Keratinocyte (primary cell): ENCODE results near the gene CXorf58. TPM values are rescaled to one million over a fixed set of nuclear protein-coding genes. Genes with fewer than 3 reads are reported as not detected.

Experiments
- DNase-seq: peaks from one replicate; pipeline ENCODE4 v3.0.0-alpha.2; 2011; ENCODE audit warnings: low read depth, missing footprints, low spot score
- FAIRE-seq: peaks from 2 replicates; lab custom pipeline; 2011; peaks lifted over from hg19 to GRCh38; lab: Jason Lieb, UNC
- H2AFZ ChIP-seq: 2 replicates; pipeline ENCODE4 v1.6.0; 2012; ENCODE audit warnings: low read length, control low read depth, inconsistent platforms; ENCODE audit not compliant: control insufficient read depth
- H3K27ac ChIP-seq: 2 replicates; pipeline ENCODE4 v1.5.1; 2011; ENCODE audit warnings: low read length; ENCODE audit not compliant: control insufficient read depth, insufficient read depth
- H3K27me3 ChIP-seq: 3 replicates; pipeline ENCODE4 v1.6.0; 2011; ENCODE audit warnings: low read length; ENCODE audit not compliant: control insufficient read depth, insufficient read depth; ENCODE audit errors: extremely low read depth
- H3K36me3 ChIP-seq, 2 experiments: 2 replicates in 1 of 2; 3 replicates in 1 of 2; pipeline ENCODE4 v1.5.1; 2011; ENCODE audit warnings: low read length in 2 of 2, mild to moderate bottlenecking in 1 of 2; ENCODE audit not compliant: control insufficient read depth in 2 of 2, insufficient read depth in 2 of 2; ENCODE audit errors: extremely low read depth in 1 of 2
- H3K4me1 ChIP-seq: 3 replicates; pipeline ENCODE4 v1.5.1; 2011; ENCODE audit warnings: low read length; ENCODE audit not compliant: control insufficient read depth, insufficient read depth; ENCODE audit errors: extremely low read depth
- H3K4me2 ChIP-seq: 3 replicates; pipeline ENCODE4 v1.6.0; 2011; ENCODE audit warnings: low read depth, low read length; ENCODE audit not compliant: control insufficient read depth, insufficient read depth; ENCODE audit errors: extremely low read depth
- H3K4me3 ChIP-seq, 3 experiments: fragments of 200-600 bp in 1 of 3; sonication (generic) in 1 of 3; 2 replicates in 2 of 3; 3 replicates in 1 of 3; pipeline ENCODE4 v1.5.1; 2011 to 2016; ENCODE audit warnings: low read length in 3 of 3, mild to moderate bottlenecking in 3 of 3, control low read depth in 2 of 3, inconsistent platforms in 1 of 3, low read depth in 1 of 3, mixed read lengths in 1 of 3, mixed run types in 1 of 3, moderate library complexity in 1 of 3; ENCODE audit not compliant: control insufficient read depth in 2 of 3, insufficient read depth in 2 of 3; ENCODE audit errors: extremely low read depth in 1 of 3
- H3K79me2 ChIP-seq: 2 replicates; pipeline ENCODE4 v1.6.0; 2012; ENCODE audit warnings: low read length; ENCODE audit not compliant: control insufficient read depth, insufficient read depth
- H3K9ac ChIP-seq: 3 replicates; pipeline ENCODE4 v1.6.0; 2011; ENCODE audit warnings: low read length; ENCODE audit not compliant: control insufficient read depth, insufficient read depth; ENCODE audit errors: extremely low read depth
- H3K9me1 ChIP-seq: 3 replicates; pipeline ENCODE4 v1.6.0; 2011; ENCODE audit warnings: low read length; ENCODE audit not compliant: control insufficient read depth, insufficient read depth; ENCODE audit errors: extremely low read depth
- H3K9me3 ChIP-seq: 2 replicates; pipeline ENCODE4 v1.5.1; 2012; ENCODE audit warnings: low read depth, low read length; ENCODE audit not compliant: control insufficient read depth
- H4K20me1 ChIP-seq: 3 replicates; pipeline ENCODE4 v1.6.0; 2011; ENCODE audit warnings: low read length; ENCODE audit not compliant: control insufficient read depth, insufficient read depth; ENCODE audit errors: extremely low read depth
- EZH2 ChIP-seq: IDR thresholded peaks from one replicate; pipeline ENCODE4 v1.6.1; 2012; ENCODE audit warnings: inconsistent platforms, mild to moderate bottlenecking, low read length, moderate library complexity
- dilution Hi-C: fragments of 300-500 bp; cut with MboI; formaldehyde crosslinking; loops from one replicate; pipeline ENCODE4 v1.7.0; 2020; ENCODE audit warnings: low sequenced_read_pairs; ENCODE audit not compliant: extremely low pct_ligation_motif_present
- polyA plus RNA-seq, 5 experiments: library from polyadenylated mRNA; depleted of rRNA in 3 of 5; stranded (reverse) in 3 of 5; stranded (forward) in 1 of 5; unstranded in 1 of 5; fragments of >200 nt; gene quantifications; 1 replicate in 1 of 5; 2 replicates in 3 of 5; 3 replicates in 1 of 5; pipeline versions ENCODE4 v1.2.1 to v1.2.3, GENCODE V29; 2011 to 2012; ENCODE audit warnings: missing spikeins in 2 of 5, low read depth in 1 of 5, low replicate concordance in 1 of 5
- TF ChIP-seq, protein P1 (sequence below), 3 experiments: IDR thresholded peaks in 1 of 3; conservative IDR thresholded peaks in 1 of 3; optimal IDR thresholded peaks in 1 of 3; 2 replicates in 2 of 3; 3 replicates in 1 of 3; pipeline versions ENCODE3 to v1.5.1; 2011; ENCODE audit warnings: low read length in 3 of 3, mild to moderate bottlenecking in 3 of 3, moderate library complexity in 2 of 3, control low read depth in 1 of 3, inconsistent platforms in 1 of 3; ENCODE audit not compliant: insufficient read depth in 2 of 3; ENCODE audit errors: extremely low read depth in 1 of 3

CXorf58 gene
- polyA plus RNA-seq, 1 donor (not counting 4 experiments of a cell fraction or from before 2014, with no cell fraction given): 0.12 TPM

DNA sequence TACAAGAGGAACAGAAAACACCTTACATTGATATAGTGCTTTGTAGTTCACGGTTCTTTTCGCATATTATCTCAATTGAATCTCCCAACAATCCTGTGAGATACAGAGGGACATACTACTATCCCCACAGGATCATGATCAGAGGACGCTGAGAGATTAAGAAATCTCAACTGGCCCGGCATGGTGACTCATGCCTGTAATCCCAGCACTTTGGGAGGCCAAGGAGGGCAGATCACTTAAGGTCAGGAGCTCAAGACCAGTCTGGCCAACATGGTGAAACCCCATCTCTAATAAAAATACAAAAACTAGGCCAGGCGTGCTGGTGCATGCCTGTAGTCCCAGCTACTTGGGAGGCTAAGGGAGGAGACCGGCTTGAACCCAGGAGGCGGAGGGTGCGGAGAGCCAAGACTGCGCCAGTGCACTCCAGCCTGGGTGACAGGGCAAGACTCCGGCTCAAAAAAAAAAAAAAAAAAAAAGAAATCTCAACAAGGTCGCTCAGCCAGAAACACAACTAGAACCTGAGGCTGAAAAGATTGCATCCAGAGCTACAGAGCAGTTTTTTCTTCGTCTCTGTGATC lies 7.5 kb upstream of the CXorf58 start:
- TF ChIP-seq, protein P1, sequence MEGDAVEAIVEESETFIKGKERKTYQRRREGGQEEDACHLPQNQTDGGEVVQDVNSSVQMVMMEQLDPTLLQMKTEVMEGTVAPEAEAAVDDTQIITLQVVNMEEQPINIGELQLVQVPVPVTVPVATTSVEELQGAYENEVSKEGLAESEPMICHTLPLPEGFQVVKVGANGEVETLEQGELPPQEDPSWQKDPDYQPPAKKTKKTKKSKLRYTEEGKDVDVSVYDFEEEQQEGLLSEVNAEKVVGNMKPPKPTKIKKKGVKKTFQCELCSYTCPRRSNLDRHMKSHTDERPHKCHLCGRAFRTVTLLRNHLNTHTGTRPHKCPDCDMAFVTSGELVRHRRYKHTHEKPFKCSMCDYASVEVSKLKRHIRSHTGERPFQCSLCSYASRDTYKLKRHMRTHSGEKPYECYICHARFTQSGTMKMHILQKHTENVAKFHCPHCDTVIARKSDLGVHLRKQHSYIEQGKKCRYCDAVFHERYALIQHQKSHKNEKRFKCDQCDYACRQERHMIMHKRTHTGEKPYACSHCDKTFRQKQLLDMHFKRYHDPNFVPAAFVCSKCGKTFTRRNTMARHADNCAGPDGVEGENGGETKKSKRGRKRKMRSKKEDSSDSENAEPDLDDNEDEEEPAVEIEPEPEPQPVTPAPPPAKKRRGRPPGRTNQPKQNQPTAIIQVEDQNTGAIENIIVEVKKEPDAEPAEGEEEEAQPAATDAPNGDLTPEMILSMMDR (optimal IDR thresholded peaks at IDR 0.05 in 1 of 3, IDR thresholded peaks at IDR 0.05 in 1 of 3, conservative IDR thresholded peaks at IDR 0.05 in 1 of 3; ENCODE audit: extremely low read depth in 1 of 3, insufficient read depth in 2 of 3, low read length in 3 of 3): no peak
- no peak for TF ChIP-seq EZH2
- dilution Hi-C loops: no loop called here
- H3K4me3 ChIP-seq: peak overlapping the region in 2 of 3 experiments; percentile 19 to 26
- no peaks in the 10 kb centered on the region for H3K27me3 ChIP-seq
- no peaks in the 10 kb centered on the region for H3K79me2 ChIP-seq
- no peak for DNase-seq
- no peak overlapping the region for H2AFZ ChIP-seq
- H3K36me3 ChIP-seq: no peaks in the 10 kb centered on the region
- FAIRE-seq: no peak
- H3K4me1 ChIP-seq: peaks cover 47% of the 10 kb centered on the region
- H3K9me3 ChIP-seq: no peaks in the 10 kb centered on the region
- H3K9me1 ChIP-seq: no peaks in the 10 kb centered on the region
- no peaks in the 10 kb centered on the region for H4K20me1 ChIP-seq
- H3K9ac ChIP-seq: peak overlapping the region; percentile 75
- H3K4me2 ChIP-seq: peak overlapping the region; percentile 83
- peak overlapping the region; percentile 97 for H3K27ac ChIP-seq

DNA sequence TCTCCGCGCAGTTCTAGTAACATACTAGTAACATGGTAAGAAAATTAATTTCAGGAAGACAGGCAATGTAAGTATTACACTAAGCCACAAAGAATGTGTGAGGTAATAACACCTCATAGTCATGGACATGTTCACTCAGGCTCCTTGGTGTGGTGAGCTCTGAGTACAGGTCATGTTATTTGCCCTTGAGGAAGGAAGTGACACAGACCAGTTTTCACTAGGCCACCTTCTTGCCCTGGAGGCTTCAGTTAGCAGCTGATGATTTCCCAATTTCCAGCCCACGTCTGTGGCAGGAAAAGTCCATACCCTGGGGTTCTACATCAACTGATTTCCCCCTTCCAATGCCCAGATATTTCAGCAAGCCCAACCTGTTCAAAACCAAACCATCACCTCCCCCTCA lies 6.7 kb upstream of the CXorf58 start:
- Histone ChIP-seq H3K9me1 (no peaks in the 10 kb centered on the region), H3K79me2 (peaks cover 2% of the 10 kb centered on the region), H3K4me1 (peaks cover 47% of the 10 kb centered on the region), H3K36me3 (no peaks in the 10 kb centered on the region), H3K4me3 (peak overlapping the region in 2 of 3 experiments; percentile 19 to 26), H3K9me3 (no peaks in the 10 kb centered on the region), H4K20me1 (no peaks in the 10 kb centered on the region), H2AFZ (no peak overlapping the region), H3K27ac (peak overlapping the region; percentile 97), H3K27me3 (no peaks in the 10 kb centered on the region), H3K4me2 (peak overlapping the region; percentile 83), H3K9ac (peak overlapping the region; percentile 75)
- DNase-seq (peak; percentile 90), FAIRE-seq (peak; percentile 99)
- TF ChIP-seq, protein P1 (optimal IDR thresholded peaks at IDR 0.05 in 1 of 3, IDR thresholded peaks at IDR 0.05 in 1 of 3, conservative IDR thresholded peaks at IDR 0.05 in 1 of 3; ENCODE audit: extremely low read depth in 1 of 3, insufficient read depth in 2 of 3, low read length in 3 of 3): no peak
- no peak for TF ChIP-seq EZH2
- dilution Hi-C loops: no loop called here
